Activated T-helper 17 cell treated with anti-CD3 and anti-CD28 coated beads, Interleukin-2, amount 50 U/mL, for 72 hours (primary cell): ENCODE measurements around the gene SORCS2. TPM values are rescaled to one million over a fixed set of nuclear protein-coding genes. Genes with fewer than 3 reads are reported as not detected.

Experiments
- ATAC-seq: fragments of 150-1000 bp; cut with Tn5 transposase; replicated peaks from 2 replicates; pipeline ENCODE4 v1.10.0; 2021; ENCODE audit warnings: mild to moderate bottlenecking, moderate library complexity
- H3K27ac Mint-ChIP-seq: one replicate; pipeline ENCODE4 v1.8.0; 2022; ENCODE audit warnings: mixed read lengths
- H3K27me3 Mint-ChIP-seq: one replicate; pipeline ENCODE4 v1.8.0; 2022; ENCODE audit warnings: mixed read lengths
- H3K36me3 Mint-ChIP-seq: one replicate; pipeline ENCODE4 v1.8.0; 2022; ENCODE audit warnings: low read depth, mild to moderate bottlenecking, mixed read lengths
- H3K4me1 Mint-ChIP-seq: one replicate; pipeline ENCODE4 v1.8.0; 2022; ENCODE audit warnings: mixed read lengths
- H3K4me3 Mint-ChIP-seq: one replicate; pipeline ENCODE4 v1.8.0; 2022; ENCODE audit warnings: mild to moderate bottlenecking, mixed read lengths
- H3K9me3 Mint-ChIP-seq: one replicate; pipeline ENCODE4 v1.8.0; 2022; ENCODE audit warnings: mixed read lengths
- total RNA-seq, 2 donors: library from RNA; stranded (reverse); gene quantifications; one replicate each; pipeline ENCODE4 v1.2.3, GENCODE V29; 2022

Gene SORCS2
- total RNA-seq, 2 donors from 2014 or later: 0.04 to 0.26 TPM

- no peak overlapping the region for H3K4me3 Mint-ChIP-seq
- ATAC-seq: no peak
- peaks cover 10% of the 10 kb centered on the region for H3K27me3 Mint-ChIP-seq
- no peak overlapping the region for H3K27ac Mint-ChIP-seq
- no peaks in the 10 kb centered on the region for H3K36me3 Mint-ChIP-seq
- H3K9me3 Mint-ChIP-seq: no peaks in the 10 kb centered on the region
- no peaks in the 10 kb centered on the region for H3K4me1 Mint-ChIP-seq
Observed at GRCh38 chr4:7224878-7225533, 32.7 kb downstream of the SORCS2 start.

GRCh38 chr4:7226439-7226838 is 34.1 kb downstream of the SORCS2 start:
- no peak for ATAC-seq
- Mint-ChIP-seq H3K9me3 (no peaks in the 10 kb centered on the region), H3K4me1 (no peaks in the 10 kb centered on the region), H3K27me3 (peaks cover 10% of the 10 kb centered on the region), H3K27ac (no peak overlapping the region), H3K4me3 (no peak overlapping the region), H3K36me3 (no peaks in the 10 kb centered on the region)

GRCh38 chr4:7227008-7227407 is 34.7 kb downstream of the SORCS2 start:
- H3K36me3 Mint-ChIP-seq: no peaks in the 10 kb centered on the region
- H3K27ac Mint-ChIP-seq: no peak overlapping the region
- H3K27me3 Mint-ChIP-seq: peaks cover 6% of the 10 kb centered on the region
- H3K4me1 Mint-ChIP-seq: no peaks in the 10 kb centered on the region
- no peaks in the 10 kb centered on the region for H3K9me3 Mint-ChIP-seq
- no peak overlapping the region for H3K4me3 Mint-ChIP-seq
- ATAC-seq: no peak

- Mint-ChIP-seq H3K4me1 (no peaks in the 10 kb centered on the region), H3K36me3 (no peaks in the 10 kb centered on the region), H3K27ac (no peak overlapping the region), H3K9me3 (no peaks in the 10 kb centered on the region), H3K27me3 (no peaks in the 10 kb centered on the region), H3K4me3 (no peak overlapping the region)
- ATAC-seq: no peak
Observed at GRCh38 chr4:7228734-7229133, 36.4 kb downstream of the SORCS2 start.

GRCh38 chr4:7232061-7232650 is 39.8 kb downstream of the SORCS2 start:
- no peak overlapping the region for H3K27ac Mint-ChIP-seq
- no peaks in the 10 kb centered on the region for H3K4me1 Mint-ChIP-seq
- no peaks in the 10 kb centered on the region for H3K36me3 Mint-ChIP-seq
- peaks cover 3% of the 10 kb centered on the region for H3K27me3 Mint-ChIP-seq
- no peak overlapping the region for H3K4me3 Mint-ChIP-seq
- no peaks in the 10 kb centered on the region for H3K9me3 Mint-ChIP-seq
- ATAC-seq: no peak

- Mint-ChIP-seq H3K4me1 (no peaks in the 10 kb centered on the region), H3K4me3 (no peak overlapping the region), H3K27me3 (peaks cover 3% of the 10 kb centered on the region), H3K9me3 (no peaks in the 10 kb centered on the region), H3K36me3 (no peaks in the 10 kb centered on the region), H3K27ac (no peak overlapping the region)
- ATAC-seq: no peak
Observed at GRCh38 chr4:7233006-7233580, 40.8 kb downstream of the SORCS2 start.

- H3K36me3 Mint-ChIP-seq: no peaks in the 10 kb centered on the region
- peaks cover 3% of the 10 kb centered on the region for H3K27me3 Mint-ChIP-seq
- ATAC-seq: no peak
- H3K9me3 Mint-ChIP-seq: no peaks in the 10 kb centered on the region
- H3K27ac Mint-ChIP-seq: no peak overlapping the region
- no peak overlapping the region for H3K4me3 Mint-ChIP-seq
- H3K4me1 Mint-ChIP-seq: no peaks in the 10 kb centered on the region
Observed at GRCh38 chr4:7233601-7234000, 41.3 kb downstream of the SORCS2 start.

GRCh38 chr4:7234355-7235029 is 42.2 kb downstream of the SORCS2 start:
- no peaks in the 10 kb centered on the region for H3K36me3 Mint-ChIP-seq
- no peak overlapping the region for H3K27ac Mint-ChIP-seq
- no peak overlapping the region for H3K4me3 Mint-ChIP-seq
- peaks cover 3% of the 10 kb centered on the region for H3K27me3 Mint-ChIP-seq
- no peaks in the 10 kb centered on the region for H3K4me1 Mint-ChIP-seq
- no peak for ATAC-seq
- no peaks in the 10 kb centered on the region for H3K9me3 Mint-ChIP-seq

GRCh38 chr4:7235030-7235380 is 42.7 kb downstream of the SORCS2 start:
- H3K27ac Mint-ChIP-seq: no peak overlapping the region

GRCh38 chr4:7236847-7237246 is 44.5 kb downstream of the SORCS2 start:
- no peak for ATAC-seq
- no peaks in the 10 kb centered on the region for H3K9me3 Mint-ChIP-seq
- peaks cover 3% of the 10 kb centered on the region for H3K27me3 Mint-ChIP-seq
- no peaks in the 10 kb centered on the region for H3K36me3 Mint-ChIP-seq
- no peak overlapping the region for H3K4me3 Mint-ChIP-seq
- no peak overlapping the region for H3K27ac Mint-ChIP-seq
- no peaks in the 10 kb centered on the region for H3K4me1 Mint-ChIP-seq

More at GRCh38 chr4:7235030-7235380, 42.7 kb downstream of the SORCS2 start:
- Mint-ChIP-seq H3K9me3 (no peaks in the 10 kb centered on the region), H3K4me1 (no peaks in the 10 kb centered on the region), H3K27me3 (peaks cover 3% of the 10 kb centered on the region), H3K4me3 (no peak overlapping the region), H3K36me3 (no peaks in the 10 kb centered on the region)
- no peak for ATAC-seq

- no peak overlapping the region for H3K27ac Mint-ChIP-seq
- no peak overlapping the region for H3K4me3 Mint-ChIP-seq
- H3K27me3 Mint-ChIP-seq: peaks cover 3% of the 10 kb centered on the region
- H3K4me1 Mint-ChIP-seq: no peaks in the 10 kb centered on the region
- H3K9me3 Mint-ChIP-seq: no peaks in the 10 kb centered on the region
- ATAC-seq: no peak
- no peaks in the 10 kb centered on the region for H3K36me3 Mint-ChIP-seq
Observed at GRCh38 chr4:7237873-7238272, 45.5 kb downstream of the SORCS2 start.

- Mint-ChIP-seq H3K36me3 (no peaks in the 10 kb centered on the region), H3K4me1 (no peaks in the 10 kb centered on the region), H3K9me3 (no peaks in the 10 kb centered on the region), H3K27ac (no peak overlapping the region), H3K4me3 (no peak overlapping the region), H3K27me3 (peaks cover 3% of the 10 kb centered on the region)
- no peak for ATAC-seq
Observed at GRCh38 chr4:7238300-7238960, 46.1 kb downstream of the SORCS2 start.

GRCh38 chr4:7239101-7239820 is 46.9 kb downstream of the SORCS2 start:
- H3K36me3 Mint-ChIP-seq: no peaks in the 10 kb centered on the region
- no peak for ATAC-seq
- no peaks in the 10 kb centered on the region for H3K4me1 Mint-ChIP-seq
- H3K27me3 Mint-ChIP-seq: peaks cover 3% of the 10 kb centered on the region
- H3K27ac Mint-ChIP-seq: no peak overlapping the region
- H3K4me3 Mint-ChIP-seq: no peak overlapping the region
- no peaks in the 10 kb centered on the region for H3K9me3 Mint-ChIP-seq

- Mint-ChIP-seq H3K9me3 (no peaks in the 10 kb centered on the region), H3K36me3 (no peaks in the 10 kb centered on the region), H3K27me3 (peaks cover 3% of the 10 kb centered on the region), H3K4me3 (no peak overlapping the region), H3K27ac (no peak overlapping the region), H3K4me1 (no peaks in the 10 kb centered on the region)
- no peak for ATAC-seq
Observed at GRCh38 chr4:7239844-7240243, 47.5 kb downstream of the SORCS2 start.
